ENCODE data around the gene SCN9A. TPM values are rescaled to one million over a fixed set of nuclear protein-coding genes. Genes with fewer than 3 reads are reported as not detected.
A peak's percentile ranks its signal among the peaks of the same experiment; 100 is the strongest.
"Not testable (repeated sequence)": the region's sequence is repeated elsewhere in the genome, so short reads cannot be mapped to it uniquely, and the experiment has no call there.

The SCN9A gene
- total RNA-seq (2014; rRNA removed; shearing (Covaris generic)) = under 0.01 and 0.12 TPM in 2 replicates

DNA sequence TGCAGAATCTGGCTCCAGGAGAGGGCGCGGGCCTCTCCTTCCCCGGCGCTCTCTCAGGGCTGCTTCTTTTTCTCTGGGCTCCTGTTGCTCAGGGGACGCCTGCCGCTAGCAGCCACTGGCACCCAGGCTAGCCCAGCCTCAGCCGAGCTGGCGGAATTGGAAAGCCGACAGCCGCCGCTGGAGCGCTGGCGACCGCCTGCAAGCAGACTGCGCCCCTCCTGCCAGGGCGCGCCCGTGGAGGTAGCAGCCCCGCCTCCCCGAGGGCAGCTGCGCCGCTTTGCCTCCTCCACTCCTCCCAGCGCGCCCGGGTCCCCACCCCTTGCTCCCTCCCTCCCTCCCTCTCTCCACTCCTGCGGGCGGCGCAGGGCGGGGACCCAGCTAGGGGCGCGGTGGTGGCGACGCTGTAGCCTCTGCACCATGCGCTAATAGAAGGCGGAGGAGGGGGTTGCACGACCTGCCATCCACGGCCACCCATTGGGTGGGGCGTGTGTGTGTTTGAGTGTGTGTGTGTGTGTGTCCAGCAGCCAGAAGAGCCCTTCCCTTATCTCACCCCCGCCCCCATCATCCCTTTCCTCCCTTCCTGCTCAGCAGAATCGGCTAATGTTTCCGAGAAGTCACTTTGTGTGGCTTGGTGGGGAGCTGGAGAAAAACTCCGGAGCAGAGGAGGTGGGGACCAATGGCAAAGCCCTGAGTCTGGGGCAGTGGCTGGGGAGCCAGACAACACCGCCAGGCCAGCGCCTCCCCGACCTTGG, at the start of gene SCN9A:
SCN9A (minus strand) TSS at position 209 of the 752 bp plus-strand sequence. CDS start 64,188 bp downstream, outside the sequence.
- peak; percentile 58 for DNase-seq (ENCODE audit: low read depth)

DNA sequence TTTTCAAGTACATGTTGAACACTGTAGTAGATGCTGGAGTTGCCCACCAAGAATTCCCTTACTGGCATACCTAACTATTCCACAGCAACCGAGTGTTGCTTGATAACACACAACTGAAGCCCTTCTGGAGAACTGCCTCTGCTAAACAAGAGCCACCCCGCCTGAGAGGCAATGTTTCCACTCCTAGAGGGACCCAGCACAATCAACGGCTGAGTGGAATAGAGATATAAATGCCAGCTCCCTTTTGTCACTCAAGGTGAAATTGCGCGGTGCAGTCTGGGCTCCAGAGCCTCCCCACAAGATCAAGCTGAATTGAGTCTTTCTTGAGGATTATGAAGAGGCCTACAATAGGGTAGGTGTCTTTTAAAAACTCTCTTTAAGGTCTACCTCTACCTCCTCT, 49.1 kb upstream of the SCN9A start:
- no peak for DNase-seq (ENCODE audit: low read depth)

DNA sequence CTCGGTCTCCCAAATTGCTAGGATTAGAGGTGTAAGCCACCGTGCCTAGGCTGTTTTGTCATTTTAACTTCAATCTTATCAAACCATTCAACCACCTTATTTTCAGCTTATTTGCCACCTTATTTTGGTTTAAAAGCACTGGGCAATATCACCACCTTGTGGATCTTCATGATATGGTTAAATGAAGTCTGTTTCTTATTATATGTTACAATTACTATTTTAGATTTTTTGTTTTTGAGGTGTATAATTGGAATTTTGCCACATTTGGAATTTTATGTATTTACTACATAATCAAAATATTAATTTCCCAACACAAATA, 43.8 kb upstream of the SCN9A start:
- peak; percentile 39 for DNase-seq (ENCODE audit: low read depth)

DNA sequence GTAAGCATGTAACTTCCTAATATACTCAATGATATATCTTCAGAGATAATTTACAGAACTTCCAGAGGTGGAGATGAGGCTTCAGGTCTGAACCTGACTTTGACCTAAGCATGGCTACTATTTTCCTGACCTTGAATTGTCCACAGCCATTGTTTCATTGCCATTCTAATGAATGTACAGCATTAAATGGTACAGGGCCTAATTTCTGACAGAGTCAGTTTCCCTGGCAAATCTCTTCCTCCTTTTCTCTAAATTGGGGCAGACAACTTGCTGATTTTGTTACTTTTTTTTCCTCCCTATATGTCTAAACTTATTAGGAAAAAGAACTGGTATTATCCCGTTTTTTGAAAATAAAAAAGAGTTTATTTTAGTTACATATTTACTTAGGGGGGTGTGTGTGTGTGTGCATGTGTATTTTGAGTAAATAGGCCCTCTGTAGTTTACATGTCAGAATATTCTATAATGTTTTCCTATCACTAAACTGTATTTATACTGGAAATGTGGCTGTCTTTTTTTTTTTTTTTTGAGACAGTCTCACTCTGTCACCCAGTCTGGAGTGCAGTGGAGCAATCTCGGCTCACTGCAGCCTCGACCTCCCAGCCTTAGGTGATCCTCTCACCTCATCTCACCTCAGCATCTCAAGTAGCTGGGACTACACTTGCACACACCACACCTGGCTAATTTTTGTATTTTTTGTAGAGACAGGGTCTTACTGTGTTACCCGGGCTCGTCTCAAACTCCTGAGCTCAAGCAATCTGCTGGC, 43.3 kb upstream of the SCN9A start:
- DNase-seq (ENCODE audit: low read depth) = no peak

DNA sequence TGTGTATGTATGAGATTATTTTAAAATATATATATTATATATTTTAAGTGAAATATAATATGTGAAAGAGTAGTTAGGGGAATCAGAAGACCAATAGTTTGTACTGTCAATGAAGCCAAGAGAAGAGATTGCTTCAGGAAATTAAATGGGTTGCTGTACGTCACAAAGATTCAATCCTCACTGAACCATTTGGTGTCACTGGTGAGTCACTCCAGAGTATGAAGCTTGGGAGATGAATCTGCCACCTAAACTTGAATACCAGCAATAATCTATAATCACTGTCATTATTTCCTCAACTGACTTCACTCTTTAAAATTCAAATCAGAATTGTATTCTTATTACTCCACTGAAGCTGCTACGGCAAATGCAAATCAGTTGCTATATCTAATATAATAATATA, 41.9 kb upstream of the SCN9A start:
- peak; percentile 55 for DNase-seq (ENCODE audit: low read depth)

DNA sequence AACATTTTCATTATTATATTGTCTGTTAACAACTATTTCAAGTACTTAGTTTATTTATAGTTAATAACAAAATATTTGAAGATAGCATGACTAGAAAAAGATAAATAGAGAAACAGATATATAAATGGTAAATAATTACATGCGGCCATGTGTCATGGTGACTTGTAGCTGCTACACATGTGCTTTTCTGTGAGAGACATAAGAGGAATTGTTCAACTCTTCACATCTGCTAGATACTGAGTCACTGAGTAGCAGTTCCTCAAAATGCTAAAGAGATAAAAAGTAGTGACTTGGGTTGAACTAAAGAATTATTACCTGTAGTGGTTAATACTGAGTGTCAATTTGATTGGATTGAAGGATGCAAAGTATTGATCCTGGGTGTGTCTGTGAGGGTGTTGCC, 37.5 kb upstream of the SCN9A start:
- DNase-seq (ENCODE audit: low read depth) = peak; percentile 19

DNA sequence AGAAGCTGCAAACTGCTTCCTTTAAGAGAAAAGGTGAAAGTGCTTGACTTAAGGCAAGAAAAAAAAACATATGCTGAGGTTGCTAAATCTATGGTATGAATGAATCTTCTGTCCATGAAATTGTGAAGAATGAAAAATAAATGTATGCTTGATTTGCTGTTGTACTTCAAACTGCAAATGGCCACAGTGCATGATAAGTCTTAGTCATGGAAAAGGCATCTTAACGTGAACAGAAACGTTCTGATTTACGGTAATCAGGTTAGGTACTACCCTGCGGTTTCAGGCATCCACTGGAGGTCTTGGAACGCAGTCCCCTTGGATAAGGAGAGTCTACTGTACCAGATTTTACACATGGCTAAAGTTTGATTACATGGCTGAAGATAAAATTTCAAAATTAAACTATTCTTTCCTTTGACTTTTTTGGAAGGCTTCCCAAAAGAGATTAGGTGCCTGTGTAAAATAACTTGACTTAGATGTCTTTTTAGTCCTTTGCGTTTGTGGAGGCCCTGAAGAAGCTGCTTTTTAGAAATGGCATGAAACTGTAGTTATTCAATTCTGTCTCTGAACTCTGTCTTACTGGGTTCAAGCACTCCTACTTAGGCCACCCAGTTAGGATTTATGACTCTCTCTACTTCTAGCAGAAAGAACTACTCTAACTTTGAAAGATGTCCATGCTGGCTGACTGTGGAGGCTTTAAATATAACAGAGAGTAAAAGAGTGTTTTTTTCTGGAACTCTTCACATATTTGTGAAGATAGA, 35.9 kb upstream of the SCN9A start:
- peak; percentile 39 for DNase-seq (ENCODE audit: low read depth)

DNA sequence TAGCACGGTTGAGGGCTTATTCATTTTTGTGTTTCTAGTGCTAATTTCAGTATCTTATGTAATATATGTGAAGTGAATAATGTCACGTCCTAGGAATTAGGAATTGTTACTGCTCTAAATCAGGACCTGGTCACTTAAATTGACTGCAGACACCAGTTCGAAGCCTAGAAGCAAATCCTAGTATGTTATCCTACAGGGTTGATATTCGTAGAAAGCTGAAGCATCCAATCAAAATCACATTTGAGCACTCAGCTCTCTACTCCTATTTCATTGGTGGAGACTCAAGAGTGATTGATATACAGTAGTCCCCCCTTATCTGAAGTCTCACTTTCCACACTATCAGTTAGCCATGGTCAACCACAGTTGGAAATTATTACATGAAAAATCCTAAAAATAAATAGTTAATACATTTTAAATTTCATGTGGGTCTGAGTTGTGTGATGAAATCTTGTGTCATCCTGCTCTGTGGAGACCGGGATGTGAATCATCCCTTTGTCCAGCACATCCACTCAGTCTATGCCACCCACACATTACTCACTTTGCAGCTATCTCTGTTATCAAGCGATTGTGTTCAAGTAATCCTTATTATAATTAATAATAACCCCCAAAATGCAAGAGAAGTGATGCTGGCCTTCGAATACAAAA, 35.2 kb upstream of the SCN9A start:
- DNase-seq (ENCODE audit: low read depth) = peak; percentile 69

DNA sequence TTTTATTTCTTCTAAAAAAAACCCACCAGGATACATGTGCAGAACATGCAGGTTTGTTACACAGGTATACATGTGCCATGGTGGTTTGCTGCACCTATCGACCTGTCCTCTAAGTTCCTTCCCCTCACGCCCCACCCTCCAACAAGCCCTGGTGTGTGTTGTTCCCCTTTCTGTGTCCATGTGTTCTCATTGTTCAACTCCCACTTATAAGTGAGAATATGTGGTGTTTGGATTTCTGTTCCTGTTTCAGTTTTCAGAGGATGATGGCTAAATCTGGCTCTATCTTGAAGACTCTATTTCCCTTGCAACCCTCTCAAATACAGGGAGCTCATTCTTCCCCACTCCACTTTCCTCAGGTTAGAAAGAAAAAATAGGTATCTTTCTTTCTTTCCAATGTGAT, 32.0 kb upstream of the SCN9A start:
- DNase-seq (ENCODE audit: low read depth) = not testable (repeated sequence)

DNA sequence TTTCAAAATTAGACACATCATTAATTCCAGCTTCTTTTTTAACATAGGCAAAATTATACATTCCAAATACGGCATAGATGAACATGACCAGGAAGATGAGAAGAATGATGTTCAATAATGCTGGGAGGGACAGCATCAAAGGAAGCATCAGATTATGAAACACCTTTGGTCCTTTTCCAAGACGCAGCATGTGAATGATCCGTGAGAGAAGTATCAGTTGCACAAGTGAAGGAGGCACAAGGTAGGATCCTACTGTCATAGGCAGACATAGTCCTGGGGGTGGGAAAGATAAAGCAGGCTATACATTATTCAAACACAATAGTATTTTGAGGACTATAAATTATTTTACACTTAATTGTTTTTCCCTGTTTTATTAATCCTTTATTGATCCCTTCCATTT, 30.6 kb upstream of the SCN9A start:
- DNase-seq (ENCODE audit: low read depth) = no peak

DNA sequence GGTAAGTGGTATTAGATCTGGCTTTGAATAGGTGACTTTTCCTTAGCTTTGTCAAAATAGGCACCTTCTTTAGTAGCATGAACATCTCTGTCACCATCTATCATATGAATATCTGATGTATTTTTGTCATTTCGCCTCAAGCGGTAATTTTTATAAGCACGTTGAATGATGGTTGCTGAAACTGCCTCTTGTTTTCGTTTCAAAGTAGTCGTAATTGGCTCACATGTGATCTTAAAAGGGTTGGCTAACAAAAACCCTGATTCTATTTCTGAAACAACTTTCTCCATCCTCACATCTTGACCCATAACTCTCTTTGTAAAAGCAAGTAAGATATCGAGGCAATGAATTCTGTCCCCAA, 29.8 kb upstream of the SCN9A start:
- no peak for DNase-seq (ENCODE audit: low read depth)

DNA sequence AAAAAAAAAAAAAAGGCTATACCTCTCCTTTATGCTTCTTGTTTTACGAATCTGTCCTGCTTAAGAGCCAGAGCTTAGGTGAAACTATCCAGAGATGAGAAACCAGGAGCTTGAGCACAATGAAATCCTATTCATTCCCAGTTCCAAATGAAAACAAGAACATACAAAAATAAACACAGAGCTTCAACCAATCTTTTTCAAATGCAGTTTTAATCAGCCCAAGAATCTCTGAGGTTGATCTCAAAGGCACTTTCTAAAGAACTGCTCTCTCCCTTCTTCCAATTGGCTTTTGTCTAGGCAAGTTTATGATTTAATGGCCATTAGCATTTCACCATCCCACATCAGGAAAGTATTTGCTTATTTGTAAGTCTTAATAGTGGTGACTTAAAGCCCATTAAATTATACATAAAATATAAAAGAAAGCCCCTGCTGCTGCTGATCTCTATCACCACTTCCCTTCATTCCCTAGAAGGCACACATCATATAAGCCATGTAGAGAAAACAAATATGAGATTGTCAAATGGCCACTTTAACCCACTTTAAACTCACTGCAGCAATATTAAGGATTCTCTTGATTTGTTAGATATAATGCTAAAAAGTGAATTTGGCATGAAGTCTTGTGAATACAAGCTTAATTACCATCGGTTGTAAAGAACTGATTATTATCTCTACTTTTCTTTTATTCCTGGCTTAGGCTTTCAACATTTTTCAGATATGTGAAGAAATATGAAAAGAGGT, 29.3 kb upstream of the SCN9A start:
- no peak for DNase-seq (ENCODE audit: low read depth)

DNA sequence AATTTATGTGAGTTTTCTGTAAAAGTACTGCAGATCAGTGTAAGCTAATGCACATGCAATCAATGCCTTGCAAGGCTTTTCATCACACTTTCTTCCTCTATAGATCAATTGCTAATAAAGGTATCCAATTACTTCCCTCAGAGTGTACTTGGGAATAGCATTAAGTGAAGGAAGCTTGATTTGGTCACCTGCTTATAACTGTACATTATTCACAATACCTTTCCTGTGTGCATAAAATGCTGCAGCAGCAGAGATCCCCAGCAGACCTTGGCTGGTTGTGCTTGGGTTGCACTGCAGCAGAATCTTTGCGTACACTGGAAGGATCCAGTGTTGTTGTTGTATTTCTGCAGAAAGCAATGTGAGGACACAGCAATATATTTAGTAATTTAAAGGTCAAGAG, 18.5 kb upstream of the SCN9A start:
- no peak for DNase-seq (ENCODE audit: low read depth)

DNA sequence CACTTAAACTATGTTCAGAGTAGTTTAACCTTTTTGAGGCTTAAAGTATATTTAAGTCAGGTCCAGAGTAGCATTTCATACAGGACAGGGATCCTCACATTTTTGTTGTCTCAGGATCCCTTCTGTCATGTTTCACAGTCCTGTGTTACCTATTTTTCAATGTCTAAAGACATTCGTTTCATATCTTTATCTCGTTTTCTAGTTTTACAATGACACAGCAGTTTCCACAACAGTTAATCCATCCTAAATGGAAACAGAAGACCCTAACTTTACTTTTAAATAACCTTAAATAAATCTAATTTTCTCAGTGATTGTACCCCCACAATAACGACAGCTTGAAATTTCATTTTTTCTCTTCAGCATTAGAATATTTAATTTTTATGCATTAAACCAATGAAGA, 17.3 kb upstream of the SCN9A start:
- DNase-seq (ENCODE audit: low read depth) = no peak

DNA sequence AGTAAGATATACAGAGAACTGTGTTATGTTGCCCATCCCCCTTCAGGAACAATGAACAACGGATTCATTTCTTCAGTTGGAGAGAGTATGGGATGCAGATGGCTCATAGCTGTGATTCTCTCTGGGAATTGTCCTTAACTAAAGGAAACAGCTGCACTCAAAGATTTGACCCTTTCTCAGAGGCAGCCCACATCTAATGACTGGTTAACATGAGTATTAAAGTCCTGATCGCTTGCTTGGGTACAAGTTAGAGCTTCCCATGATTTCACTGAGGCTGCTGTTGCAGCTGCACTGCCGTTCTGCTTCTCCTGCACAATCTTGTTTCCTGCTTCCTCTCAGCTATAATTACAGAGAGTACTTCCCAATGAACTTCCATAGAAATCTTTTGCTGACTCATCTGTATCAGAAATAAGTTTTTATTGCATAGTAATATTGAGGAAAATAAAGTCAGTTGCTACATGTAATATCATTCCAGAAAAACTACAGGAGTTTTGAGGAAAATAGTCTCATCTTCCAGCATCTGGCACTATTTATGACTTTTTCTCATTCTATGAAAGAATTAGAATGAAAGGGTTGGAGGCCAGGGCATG, 12.8 kb upstream of the SCN9A start:
- no peak for DNase-seq (ENCODE audit: low read depth)

DNA sequence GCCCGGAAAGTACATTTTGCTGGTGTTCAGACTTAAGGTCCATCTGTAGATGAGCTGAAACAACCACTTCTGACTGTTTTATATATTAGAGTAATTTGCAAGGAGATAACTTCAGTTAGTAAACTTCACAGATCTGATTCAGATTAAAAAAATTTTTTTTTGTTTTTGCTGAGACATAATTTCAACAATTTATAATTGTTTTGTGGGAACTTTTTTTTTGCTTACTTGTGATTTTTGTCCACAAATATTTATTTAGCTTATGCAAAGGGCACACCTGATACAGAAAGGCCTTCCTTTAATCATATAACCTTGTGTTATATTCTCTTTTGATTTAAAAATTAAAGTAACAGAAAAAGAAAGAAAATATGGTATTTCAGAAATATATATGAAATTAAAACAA, 9.6 kb upstream of the SCN9A start:
- no peak for DNase-seq (ENCODE audit: low read depth)

DNA sequence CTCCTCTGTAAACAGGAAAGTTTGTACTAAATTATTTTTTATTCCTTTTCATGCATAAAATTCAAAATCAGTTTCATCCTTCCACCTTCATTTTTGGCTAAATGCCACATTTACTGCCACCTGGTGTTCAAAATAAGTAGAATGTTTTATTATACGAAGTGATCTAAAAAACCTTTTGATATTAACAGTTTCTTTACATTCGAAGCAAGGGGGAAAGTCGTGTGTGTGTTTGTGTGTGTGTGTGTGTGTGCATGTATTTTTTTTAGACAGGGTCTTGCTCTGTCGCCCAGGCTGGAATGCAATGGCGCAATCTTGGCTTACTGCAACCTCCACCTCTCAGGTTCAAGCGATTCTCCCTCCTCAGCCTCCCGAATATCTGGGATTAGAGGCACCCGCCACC, 9.0 kb upstream of the SCN9A start:
- DNase-seq (ENCODE audit: low read depth) = peak; percentile 23

DNA sequence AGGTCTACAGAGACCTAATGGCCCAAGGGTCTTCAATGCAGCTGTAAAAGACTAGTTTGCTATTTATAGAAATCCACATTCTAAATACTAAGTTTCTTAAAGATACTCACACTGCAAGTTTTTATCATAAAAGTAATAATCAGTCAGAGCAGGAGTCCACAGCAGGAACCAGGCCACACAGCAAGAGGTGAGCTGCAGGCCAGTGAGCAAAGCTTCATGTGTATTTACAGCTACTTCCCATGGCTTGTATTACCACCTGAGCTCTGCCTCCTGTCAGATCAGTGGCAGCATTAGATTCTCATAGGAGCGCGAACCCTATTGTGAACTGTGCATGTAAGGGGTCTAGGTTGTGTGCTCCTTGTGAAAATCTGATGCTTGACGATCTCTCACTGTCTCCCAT, 6.7 kb upstream of the SCN9A start:
- DNase-seq (ENCODE audit: low read depth) = no peak

DNA sequence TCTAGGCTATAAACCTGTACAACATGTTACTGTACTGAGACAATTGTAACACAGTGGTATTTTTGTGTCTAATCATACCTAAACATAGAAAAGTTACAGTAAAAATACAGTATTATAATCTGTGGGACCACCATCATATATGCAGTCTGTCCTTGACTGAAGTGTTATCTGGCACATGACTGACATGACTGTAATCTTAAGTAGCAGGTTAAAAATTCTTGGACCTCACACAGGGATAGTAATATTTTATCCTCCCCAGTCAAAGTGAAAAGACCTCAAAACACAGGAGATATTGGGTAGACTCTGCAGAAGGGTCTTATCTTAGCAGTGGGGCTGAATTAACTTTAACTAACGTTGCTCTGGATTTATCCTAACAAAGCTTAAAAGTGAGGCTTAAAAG, 4.9 kb upstream of the SCN9A start:
- DNase-seq (ENCODE audit: low read depth) = no peak

DNA sequence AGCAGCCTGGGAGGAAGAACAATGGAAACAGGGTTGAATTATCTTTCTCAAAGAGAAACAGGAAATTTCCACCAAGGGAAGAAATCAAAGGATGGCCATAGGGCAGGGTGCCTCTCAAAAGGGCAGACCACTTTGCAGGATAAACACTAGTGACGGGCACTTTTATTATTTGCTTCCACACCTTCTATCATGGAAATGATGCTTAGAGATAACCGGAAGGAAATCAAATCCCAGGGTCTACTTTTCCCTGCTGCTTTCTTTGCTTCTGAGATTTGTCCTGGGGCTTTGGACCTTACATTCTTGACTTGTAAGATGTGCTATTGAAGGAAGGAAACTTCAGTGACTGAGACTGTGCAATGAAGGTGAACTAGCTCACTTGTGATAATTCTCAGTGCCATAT, 1.1 kb upstream of the SCN9A start:
- no peak for DNase-seq (ENCODE audit: low read depth)

DNA sequence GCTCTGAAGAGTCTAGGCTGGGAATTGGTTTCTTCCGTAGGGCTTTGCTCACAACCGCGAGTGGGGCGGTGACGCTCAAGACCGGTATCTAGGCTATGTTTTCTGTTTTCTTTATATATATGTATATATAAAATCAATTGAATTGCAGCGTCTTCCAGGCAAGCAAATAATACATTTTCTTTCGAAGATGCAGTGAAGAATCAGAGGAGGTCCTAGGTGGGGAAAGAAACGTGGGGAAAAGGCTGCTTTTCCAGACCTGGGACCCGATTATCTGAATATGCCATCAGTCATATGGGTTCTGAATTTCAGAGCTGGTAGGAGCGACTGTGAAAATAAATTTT, 714 bp upstream of the SCN9A start:
- DNase-seq (ENCODE audit: low read depth) = no peak

Data from RPMI7951 (cell line).